ENCODE data around the gene BET1L.
"Not testable (repeated sequence)": the region's sequence is repeated elsewhere in the genome, so short reads cannot be mapped to it uniquely, and the experiment has no call there.

The BET1L gene

DNA sequence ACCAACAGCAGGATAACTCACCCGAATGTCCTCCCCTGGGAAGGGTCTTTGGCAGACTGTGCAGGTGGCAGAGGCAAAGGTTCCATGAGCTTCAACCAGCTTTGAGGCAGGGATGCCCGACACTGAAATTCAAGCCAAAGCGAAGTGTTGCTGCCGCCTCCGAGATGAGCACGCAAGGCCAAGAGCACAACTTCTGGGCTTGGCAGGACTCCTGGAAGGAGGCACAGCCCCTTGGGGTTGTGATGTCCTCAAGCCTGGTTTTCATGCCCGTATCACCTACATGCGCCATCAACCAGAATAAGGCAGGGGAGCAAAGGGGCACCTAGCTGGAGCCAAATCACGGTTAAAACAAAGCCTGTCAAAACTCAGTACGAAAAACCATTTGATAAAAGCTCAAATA lies 23.2 kb upstream of the BET1L start:
- no peak for DNase-seq

DNA sequence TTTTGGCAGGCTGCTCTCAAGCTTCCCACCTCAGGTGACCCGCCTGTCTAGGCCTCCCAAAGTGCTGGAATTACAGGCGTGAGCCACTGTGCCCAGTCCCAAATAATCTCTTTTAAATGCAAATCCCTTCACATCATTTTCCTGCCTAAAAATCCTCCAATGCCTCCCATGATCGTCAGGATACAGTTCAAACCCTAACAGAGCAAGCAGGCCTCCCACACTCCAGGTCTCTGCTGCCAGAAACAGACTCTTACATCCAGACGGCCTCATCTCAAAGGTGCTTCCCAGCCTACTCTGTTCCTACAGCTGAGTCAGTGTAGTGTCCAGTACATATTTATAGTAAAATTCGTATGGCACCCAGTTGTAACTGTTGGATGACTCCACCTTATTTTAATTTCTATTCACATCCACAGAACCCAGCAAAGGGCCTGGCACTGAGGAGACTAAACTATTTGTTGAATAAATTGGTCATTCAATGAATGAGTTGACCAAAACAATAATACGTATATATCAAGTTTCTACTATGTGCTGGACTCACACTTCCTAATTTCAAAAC lies 20.7 kb upstream of the BET1L start:
- no peak for DNase-seq

DNA sequence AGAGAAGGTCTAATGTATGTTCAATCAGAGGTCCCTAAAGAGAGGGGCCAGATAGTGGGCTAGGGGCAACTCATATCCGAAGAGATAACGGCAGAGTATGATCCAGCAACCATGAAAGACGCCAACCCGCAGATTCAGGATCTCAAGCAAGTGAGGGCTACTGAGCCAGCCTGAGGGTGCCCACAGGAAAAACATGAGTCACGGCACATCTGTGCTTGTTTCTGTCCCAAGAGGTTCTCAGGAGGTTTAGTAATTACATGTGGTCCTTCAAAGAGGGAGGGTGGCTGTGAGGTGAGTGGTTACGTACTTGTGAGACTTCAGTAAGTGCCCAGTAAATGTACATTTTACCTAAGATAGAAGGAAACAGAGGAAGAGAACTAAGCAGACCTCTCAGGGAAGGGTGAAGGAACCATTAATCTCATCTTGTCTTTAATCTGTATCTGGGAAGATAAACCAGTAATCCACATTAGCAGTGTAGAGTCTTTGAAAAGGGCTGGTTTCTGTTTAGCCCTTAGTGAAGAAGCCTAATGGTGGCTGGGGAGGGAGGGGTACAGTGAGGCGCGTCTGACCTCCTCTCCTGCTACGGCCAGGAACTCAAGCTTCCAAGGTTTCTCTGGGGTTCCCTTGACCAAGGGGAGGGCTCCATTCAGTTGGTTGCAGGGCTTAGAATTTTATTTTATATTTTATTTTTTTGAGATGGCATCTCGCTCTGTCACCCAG lies 18.7 kb upstream of the BET1L start:
- no peak for DNase-seq

DNA sequence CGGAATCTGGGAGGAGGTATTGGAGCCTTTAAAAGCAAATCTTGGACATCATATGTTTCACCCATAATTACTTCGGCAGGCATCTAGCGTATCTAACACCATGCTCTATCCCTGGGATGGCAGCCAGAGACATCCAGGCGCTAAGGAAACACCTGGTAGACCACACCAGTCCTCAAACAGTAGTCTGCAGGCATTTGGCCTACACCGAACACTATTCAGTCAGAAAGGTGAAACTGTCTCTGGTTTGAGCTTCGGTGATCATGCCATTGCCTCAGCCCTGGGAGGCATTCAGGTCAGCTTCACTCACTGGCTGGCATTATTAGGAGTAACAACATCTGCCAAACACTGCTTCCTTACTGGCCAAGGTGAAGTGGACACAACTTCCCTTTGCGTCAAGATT lies 17.2 kb upstream of the BET1L start:
- no peak for DNase-seq

DNA sequence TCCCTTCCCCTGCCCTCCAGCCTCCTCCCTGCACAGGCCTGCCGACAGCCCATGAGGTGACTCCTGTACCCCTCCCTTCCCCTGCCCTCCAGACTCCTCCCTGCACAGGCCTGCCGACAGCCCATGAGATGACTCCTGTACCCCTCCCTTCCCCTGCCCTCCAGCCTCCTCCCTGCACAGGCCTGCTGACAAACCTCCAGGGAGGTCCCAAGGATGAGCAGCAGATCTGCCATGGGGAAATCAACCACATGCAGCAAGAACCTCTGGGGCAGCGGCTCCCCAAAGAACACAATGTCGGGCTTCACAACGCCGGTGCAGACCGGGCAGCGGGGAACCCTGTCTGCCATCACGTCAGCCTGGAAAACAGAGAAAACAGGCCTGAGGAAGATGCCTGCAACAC lies 16.7 kb upstream of the BET1L start:
- no peak for DNase-seq

DNA sequence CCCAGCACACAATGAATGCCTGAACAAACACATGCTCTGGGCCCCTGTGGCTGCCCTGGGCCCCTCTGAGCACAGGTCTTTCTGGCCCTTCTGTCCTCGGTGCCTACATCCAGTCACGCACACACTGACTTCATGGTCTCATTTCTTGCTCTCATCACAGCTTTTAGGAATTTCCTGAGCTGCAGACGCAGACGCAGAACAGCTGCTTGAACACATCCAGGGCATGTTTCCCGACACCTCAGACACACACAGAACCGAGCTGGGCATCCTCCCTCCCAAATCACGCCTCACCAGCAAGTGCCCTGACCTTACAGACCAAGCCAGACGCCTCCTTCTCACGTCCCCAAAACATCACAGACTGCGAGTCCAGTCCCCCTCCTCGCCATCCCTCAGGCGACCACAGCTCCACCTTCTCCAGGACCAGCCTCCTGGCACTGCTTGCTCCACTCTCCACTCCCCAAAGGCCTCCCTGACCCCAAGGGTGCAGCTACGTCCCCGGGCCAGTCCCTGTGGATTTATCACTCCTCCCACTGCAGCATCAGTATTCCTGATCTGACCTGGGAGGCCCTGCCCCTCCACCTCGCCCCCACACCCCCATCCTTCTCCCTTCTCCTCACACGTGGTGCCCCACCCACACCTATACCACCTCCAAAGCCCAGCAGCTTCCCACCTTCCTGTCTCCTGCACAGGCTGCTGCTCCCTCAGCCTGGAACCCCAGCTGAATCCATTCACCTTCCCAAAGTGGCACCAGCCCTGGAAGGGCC lies 16.0 kb upstream of the BET1L start:
- no peak for DNase-seq

DNA sequence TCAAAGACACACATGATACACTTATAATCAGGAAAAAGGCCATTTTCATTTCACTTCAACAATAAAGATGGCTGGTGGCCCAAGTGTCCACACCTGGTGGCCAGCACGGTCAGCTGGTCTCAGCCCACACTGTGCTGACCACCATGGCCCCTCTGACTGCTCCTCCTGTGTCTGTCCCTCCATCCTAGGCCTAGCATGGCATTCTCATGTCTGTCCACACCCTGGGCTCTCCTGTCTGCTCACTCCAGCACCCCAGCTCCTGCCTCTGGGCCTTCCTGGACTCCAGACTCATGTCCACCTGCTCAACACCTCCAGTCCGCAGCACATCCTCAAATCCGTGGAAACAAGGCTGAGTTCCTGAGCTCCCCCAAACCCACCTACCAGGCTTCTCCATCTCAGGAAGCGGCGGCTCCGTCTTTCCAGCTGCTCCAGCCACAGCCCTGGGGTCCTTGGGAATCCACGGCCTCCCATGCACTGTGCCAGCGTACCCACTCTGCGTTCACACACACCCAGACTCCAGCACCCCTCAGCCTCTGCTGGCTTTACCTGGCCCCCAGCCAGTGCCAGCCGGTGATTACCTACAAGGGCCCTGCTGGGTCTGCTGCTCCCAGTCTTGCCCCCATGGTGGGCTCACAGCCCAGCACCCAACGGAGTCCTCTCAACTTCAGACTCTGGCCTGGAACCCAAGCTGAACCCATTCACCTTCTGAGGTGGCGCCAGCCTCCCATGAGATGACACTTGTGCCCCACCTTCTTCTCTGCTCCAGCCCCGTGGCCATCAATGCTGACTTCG lies 15.0 kb upstream of the BET1L start:
- no peak for DNase-seq

DNA sequence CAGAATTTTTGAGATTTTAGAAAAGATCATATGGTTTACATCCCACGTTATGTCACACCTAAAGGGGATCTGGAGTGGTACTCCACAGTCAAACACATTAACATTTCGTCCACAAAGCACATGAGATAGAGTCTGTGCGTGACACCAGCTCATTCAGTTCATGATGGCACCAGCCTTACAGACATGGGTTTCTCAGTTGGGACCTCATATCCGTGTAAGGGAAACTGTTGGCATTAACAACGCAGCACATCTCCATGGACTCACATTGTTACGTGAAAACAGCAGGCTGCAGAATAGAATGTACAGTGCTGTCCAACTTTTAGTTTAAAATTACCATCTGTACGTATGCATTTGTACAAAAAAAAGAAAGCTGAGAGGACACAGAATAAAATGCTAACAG lies 14.3 kb upstream of the BET1L start:
- DNase-seq, result no peak

DNA sequence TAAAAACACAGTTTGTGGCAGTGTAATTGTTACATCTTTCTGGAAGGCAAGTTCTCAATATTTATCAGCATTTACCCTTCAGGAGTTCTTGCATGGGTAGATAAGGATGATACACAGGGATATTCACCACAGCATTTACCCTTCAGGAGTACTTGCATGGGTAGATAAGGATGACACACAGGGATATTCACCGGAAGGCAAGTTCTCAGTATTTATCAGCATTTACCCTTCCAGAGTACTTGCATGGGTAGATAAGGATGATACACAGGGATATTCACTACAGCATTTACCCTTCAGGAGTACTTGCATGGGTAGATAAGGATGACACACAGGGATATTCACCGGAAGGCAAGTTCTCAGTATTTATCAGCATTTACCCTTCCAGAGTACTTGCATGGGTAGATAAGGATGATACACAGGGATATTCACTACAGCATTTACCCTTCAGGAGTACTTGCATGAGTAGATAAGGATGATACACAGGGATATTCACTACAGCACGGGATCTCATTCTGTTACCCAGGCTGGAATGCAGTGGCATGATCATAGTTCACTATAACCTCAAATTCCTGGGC lies 13.5 kb upstream of the BET1L start:
- DNase-seq, result not testable (repeated sequence)

DNA sequence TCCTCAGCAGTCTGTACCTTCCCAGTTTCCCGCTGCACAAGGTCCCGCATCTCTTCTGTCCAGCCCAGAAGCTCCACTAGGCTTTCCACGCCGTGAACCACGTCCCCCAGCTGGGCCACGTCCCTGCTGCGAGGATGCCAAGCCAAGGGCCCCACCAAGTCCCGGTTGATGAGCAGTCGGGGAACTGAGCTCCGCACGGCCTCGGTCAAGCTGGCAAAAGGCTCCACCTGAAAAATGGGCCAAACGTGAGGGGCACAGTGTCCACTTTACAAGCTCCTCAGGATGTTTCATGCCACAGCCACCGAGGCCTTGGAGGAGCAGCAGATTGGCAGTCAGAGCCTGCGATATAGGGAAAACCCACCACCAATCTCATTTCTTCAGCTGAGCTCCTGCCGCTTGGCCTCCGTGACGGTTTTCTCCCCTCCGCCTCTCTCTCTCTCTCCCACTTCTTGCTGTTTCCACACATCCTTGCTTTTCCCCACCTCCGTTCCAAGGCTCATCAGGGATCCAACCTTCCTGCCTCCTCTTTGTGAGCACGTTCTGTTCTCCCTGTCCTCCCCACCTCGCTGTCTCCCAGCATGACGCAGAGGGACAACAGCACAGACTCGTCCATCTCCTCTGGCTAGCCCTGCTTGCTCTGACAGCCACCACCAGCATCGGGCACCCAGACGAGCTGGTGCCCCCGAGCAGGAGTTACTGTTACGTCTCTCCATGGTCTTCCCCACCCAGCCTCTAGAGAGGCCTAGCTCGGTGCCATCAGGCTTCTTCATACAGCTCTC lies 11.8 kb upstream of the BET1L start:
- DNase-seq, result no peak

DNA sequence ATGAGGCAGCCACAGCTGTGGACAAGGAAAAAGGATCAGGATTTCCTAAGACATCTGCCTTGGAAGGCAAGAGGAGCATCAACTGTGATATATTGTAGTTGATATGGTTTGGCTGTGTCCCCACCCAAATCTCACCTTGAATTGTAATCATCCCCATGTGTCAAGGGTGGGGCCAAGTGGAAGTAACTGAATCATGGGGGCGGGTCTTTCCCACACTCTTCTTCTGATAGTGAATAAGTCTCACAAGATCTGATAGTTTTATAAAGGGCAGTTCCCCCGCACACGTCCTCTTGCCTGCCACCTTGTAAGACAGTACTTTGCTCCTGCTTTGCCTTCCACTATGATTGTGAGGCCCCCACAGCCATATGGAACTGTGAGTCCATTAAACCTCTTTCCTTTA lies 10.5 kb upstream of the BET1L start:
- DNase-seq, result no peak

DNA sequence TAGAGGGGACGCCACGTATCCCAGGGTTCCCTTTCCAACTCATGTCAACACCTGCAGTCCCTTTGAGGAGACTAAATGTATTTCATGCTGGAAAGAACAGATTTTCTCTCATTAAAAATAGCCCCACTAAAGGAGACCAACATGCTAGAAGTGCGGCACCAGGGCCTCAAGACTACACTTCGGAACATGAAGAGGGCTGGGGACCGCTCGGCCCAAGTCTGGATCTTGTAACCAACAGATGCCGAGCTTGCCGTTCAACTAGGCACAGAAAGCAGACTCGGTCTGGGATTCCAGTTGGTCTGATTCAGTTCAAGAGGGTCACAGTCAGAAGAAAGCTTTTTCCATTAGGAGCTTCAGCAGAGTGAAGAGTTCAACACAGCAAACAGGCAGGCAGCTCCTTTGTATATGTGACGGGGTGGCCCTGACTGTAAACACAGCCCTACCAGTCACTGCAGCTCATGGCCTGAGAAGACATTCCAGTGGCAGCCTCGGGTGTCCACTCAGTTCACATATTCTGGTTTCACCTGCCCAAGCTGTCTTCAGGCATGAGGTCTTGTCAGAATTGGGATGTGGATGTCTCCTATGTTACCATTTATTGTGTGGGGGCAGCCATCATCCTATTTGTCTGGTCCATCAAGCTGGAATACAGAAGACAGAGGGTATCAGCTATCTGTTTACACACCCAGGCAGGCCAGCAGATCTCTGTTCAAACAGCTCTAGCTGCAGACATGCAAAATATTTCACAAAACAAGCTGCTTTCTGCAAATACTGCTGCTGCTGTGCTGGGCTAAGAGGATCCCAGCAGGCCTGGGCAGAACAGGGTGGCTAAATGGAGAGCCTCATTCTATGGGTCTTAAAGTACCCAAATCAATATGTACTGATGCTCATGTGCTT lies 9.1 kb upstream of the BET1L start:
- no peak for DNase-seq

DNA sequence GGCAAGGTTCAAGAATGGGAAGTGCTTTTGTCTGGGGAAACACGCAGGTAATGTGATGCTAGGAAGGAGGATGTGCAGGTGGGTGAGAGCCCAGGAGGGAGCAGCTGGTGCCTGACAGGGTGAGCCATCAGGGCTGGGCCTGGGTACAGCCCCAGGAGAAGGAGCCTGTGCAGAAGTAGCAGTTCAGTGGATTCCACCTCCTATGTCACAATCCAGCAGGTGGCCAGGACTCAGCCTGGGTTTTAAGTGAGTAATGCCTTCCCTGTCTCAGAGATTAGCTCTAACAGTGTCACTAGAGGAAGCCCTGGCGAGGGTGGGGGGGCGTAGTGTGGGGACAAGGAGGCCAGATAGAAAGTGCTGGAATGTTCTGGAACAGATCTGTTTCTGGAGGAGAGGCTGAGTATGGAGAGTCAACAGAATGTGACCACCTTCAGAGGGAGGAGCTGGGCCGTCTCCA lies 8.4 kb upstream of the BET1L start:
- no peak for DNase-seq

DNA sequence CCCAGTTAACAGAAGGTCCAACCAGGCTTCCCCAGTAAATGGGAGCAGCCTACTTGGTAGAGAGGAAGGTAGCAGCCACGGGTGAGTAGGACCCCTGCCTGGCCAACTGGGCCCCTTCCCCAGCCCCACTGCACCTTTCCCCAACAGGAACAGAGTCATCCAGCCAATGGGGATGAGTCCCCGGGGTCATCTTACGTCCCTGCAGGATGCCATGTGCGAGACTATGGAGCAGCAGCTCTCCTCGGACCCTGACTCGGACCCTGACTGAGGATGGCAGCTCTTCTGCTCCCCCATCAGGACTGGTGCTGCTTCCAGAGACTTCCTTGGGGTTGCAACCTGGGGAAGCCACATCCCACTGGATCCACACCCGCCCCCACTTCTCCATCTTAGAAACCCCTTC lies 6.9 kb upstream of the BET1L start:
- DNase-seq, result no peak

DNA sequence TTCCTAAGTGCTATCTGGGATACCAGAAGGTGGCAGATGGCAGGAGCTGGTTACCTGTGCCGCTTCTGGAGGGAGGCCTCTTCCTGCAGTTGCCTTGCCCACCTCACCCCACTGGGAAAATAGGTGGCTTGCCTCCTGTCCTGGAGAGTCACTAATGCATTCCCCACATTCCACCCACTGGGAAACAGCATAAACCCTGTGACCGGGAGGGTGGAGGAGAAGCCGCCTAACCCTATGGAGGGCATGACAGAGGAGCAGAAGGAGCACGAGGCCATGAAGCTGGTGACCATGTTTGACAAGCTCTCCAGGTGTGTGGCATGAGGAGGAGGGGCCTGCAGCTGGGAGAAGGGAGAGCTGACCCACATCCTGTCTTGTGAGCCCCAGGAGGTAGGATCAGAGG lies 5.9 kb upstream of the BET1L start:
- no peak for DNase-seq

DNA sequence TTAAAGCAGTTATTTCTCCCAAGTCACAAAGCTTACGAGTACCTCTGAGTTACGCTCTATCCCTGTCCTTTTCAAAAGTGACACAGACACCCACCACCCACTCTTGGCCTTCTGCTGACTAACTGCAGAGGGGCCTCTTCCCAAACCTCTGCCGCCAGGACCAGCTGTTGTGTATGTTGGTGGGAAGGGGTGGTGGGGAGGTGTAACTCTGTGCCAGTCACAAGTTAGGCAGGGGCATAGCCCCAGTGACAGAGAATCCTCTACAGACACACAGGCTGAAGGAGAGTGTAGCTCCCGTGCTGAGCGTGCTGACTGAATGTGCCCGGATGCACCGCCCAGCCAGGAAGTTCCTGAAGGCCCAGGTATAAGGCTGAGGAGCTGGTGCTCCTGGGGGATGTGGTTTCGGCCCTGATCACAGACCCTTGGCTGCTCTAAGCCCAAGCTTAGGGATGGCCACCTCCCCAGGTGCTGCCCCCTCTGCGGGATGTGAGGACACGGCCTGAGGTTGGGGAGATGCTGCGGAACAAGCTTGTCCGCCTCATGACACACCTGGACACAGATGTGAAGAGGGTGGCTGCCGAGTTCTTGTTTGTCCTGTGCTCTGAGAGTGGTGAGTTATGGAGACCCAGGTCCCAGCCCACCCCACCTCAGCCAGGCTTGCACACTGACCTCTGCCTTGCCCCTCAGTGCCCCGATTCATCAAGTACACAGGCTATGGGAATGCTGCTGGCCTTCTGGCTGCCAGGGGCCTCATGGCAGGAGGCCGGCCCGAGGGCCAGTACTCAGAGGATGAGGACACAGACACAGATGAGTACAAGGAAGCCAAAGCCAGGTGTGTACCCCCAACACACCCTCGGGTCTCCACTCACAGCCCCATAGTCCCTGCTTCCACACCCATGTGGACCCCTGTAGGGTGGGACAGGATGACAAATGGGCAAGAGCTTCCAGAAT lies 5.2 kb upstream of the BET1L start:
- no peak for DNase-seq

DNA sequence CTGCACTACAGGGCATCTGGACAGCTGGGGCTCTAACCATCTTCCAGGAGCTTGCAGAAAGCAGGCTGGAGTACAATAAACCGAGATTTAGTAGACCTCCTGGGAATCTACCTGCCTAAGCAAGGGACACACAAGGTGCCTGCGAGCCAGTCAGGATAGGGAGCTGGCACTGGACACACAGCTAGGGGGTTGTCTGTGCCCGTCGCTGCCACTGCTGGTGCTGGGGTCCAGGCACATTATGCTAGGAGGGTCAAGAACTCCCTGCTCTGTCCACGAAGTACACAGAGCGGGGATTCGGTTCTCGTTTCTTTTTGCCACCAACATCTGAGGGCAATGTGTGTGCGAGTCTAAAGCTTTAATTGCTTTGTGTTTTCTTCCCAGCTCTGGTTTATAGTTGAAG lies 4.5 kb upstream of the BET1L start:
- no peak for DNase-seq

DNA sequence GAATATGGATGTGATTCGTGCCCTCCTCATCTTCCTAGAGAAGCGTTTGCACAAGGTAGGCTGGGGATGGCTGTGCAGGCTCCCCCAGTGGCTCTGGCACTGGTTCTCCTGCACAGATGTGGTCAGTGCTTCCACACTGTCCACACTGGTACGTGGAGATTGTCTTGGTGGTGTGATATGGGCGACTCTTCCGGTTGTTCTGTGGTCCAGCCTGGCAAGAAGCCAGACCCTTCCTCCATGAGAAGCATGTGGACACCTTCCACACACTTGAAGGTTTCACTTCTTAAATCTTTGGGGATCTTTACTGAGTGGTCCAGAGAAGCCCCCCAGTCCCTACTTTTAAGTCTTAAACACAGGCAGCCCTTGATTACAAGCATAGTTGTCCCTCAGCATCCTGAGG lies 4.1 kb upstream of the BET1L start:
- no peak for DNase-seq

DNA sequence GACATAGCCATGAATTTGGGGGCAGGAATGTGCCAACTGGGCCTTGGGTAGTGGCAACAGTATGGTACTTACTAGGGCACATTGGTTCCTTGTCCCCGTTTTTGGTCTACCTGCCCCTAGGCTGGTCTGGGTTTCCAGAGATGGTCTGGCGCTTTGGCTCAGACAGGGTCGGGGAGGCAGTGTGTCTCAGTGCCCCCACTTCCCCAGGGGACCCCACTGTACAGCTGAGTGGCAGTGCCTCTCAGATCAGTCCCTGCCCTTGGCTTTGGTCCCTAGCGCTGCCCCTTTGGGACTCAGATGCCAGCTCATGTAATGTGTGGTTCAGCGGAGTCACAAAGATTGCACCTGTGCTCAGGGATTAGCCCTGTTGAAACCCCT lies 3.6 kb upstream of the BET1L start:
- no peak for DNase-seq

All from amygdala (tissue), 56 donors.